ENCODE data around the gene PPARG. TPM values are rescaled to one million over a fixed set of nuclear protein-coding genes. Genes with fewer than 3 reads are reported as not detected.
A peak's percentile ranks its signal among the peaks of the same experiment; 100 is the strongest.

Gene PPARG
- total RNA-seq, 4 donors from 2014 or later = 26.4 to 46.4 (median 37.4) TPM

DNA sequence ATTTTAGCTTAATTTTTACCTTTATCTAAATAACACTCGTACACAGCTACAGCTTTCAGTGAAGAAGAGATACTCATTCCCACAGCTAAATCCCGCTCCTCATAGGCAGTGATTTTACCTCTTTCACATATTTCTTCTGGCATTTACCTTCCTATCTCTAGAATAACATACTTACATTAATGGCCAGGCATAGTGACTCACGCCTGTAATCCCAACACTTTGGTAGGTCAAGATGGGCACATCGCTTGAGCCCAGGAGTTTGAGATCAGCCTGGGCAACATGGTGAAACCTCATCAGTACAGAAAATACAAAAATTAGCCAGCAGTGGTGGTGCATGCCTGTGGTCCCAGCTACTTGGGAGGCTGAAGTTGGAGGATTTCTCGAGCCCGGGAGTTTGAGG, 80.2 kb downstream of the PPARG start:
- TF ChIP-seq POLR2A (IDR thresholded peaks at IDR 0.05) = no peak
- TF ChIP-seq, protein P1, sequence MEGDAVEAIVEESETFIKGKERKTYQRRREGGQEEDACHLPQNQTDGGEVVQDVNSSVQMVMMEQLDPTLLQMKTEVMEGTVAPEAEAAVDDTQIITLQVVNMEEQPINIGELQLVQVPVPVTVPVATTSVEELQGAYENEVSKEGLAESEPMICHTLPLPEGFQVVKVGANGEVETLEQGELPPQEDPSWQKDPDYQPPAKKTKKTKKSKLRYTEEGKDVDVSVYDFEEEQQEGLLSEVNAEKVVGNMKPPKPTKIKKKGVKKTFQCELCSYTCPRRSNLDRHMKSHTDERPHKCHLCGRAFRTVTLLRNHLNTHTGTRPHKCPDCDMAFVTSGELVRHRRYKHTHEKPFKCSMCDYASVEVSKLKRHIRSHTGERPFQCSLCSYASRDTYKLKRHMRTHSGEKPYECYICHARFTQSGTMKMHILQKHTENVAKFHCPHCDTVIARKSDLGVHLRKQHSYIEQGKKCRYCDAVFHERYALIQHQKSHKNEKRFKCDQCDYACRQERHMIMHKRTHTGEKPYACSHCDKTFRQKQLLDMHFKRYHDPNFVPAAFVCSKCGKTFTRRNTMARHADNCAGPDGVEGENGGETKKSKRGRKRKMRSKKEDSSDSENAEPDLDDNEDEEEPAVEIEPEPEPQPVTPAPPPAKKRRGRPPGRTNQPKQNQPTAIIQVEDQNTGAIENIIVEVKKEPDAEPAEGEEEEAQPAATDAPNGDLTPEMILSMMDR (IDR thresholded peaks at IDR 0.05) = no peak
- no peak for DNase-seq
- Histone ChIP-seq H3K36me3 (no peaks in the 10 kb centered on the region), H3K27me3 (no peaks in the 10 kb centered on the region), H3K4me1 (peaks cover 0 to 10% (median 0%) of the 10 kb centered on the region in 4 donors), H3K27ac (no peak overlapping the region), H3K9me3 (no peaks in the 10 kb centered on the region), H3K4me3 (no peak overlapping the region)

DNA sequence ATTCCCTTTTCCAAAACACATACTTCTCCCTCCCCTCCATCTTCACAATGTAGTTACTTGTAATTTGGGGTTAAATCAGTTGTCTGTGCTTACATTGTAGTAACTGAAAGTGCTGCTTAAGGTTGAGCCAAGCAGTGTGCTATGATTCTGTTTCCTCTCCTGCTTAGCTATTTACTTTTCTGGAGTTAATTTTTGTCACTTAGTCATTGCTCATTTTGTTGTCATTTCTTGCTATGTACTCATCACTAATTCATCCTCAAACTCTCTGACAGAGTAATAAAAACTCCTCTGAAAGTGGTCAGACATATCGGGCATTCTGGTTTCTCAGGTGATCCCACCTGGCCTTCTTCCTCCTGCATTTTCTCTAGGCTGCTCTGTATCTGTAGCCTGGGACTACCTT, 80.7 kb downstream of the PPARG start:
- Histone ChIP-seq H3K27me3 (no peaks in the 10 kb centered on the region), H3K4me1 (peaks cover 0 to 10% (median 0%) of the 10 kb centered on the region in 4 donors), H3K27ac (no peak overlapping the region), H3K9me3 (no peaks in the 10 kb centered on the region), H3K4me3 (no peak overlapping the region), H3K36me3 (no peaks in the 10 kb centered on the region)
- no peak for DNase-seq
- no peak for TF ChIP-seq POLR2A (IDR thresholded peaks at IDR 0.05)
- TF ChIP-seq, protein P1 (IDR thresholded peaks at IDR 0.05) = no peak

DNA sequence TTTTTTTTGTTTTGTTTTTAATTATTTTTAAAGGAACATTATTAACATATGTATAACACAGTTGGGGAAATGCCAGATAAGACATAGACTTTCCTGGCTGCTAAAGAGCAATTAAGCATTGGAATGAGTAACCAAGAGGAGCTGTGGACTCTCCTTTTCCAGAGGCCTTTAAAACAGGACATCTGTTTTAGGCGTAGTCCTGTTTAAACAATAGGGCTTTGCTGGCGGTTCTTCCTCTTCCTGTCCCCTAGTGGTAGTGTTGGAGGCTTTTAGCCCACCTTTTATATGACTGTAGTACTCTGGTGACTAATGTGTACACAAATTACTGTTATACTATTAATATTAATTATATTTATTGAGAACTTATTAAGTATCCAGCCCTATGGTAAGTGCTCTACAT, 81.9 kb downstream of the PPARG start:
- peak overlapping the region in 2 of 4 donors; percentile 12 to 19 for H3K27ac ChIP-seq

DNA sequence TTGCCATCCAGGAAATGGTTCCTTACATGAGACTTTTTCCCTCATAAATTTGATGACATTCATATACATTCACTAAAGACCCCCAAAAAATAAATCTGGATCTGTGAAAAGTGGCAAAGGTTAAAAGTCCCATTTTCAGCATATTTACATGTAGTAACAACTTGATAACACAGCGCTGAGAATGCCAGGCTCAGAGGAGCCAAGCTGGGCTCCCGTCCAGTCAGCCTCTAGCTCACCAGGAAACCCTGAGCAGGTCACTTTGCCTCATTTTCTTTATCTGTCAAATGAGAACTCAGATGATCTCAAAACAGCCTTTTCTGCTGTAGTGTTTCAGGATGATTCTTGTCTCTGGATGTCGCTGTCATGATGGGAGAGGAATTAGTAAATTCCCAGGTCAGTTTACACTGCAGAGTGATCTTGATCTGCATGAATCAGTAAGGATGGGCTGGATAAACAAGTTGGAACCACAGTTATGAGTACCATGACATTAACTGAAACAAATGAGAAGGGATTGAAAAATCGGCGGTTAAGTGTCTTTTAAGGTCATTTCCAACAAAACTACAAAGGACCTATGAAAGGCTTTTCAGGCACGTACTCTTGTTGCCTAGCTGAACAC, 82.8 kb downstream of the PPARG start:
- Histone ChIP-seq H3K4me1 (peaks cover 0 to 10% (median 0%) of the 10 kb centered on the region in 4 donors), H3K27ac (peak overlapping the region in 2 of 4 donors; percentile 12 to 24), H3K27me3 (no peaks in the 10 kb centered on the region), H3K4me3 (no peak overlapping the region), H3K36me3 (no peaks in the 10 kb centered on the region), H3K9me3 (no peaks in the 10 kb centered on the region)
- DNase-seq = no peak
- TF ChIP-seq POLR2A (IDR thresholded peaks at IDR 0.05) = no peak
- TF ChIP-seq, protein P1 (IDR thresholded peaks at IDR 0.05) = no peak

More for the DNA sequence above, 81.9 kb downstream of the PPARG start:
- peaks cover 0 to 10% (median 0%) of the 10 kb centered on the region in 4 donors for H3K4me1 ChIP-seq
- DNase-seq = no peak
- TF ChIP-seq POLR2A (IDR thresholded peaks at IDR 0.05) = no peak
- TF ChIP-seq, protein P1 (IDR thresholded peaks at IDR 0.05) = peak in 3 of 6 experiments; percentile 40 to 49 (median 41)
- H3K36me3 ChIP-seq = no peaks in the 10 kb centered on the region
- no peaks in the 10 kb centered on the region for H3K9me3 ChIP-seq
- H3K27me3 ChIP-seq = no peaks in the 10 kb centered on the region
- H3K4me3 ChIP-seq = no peak overlapping the region

DNA sequence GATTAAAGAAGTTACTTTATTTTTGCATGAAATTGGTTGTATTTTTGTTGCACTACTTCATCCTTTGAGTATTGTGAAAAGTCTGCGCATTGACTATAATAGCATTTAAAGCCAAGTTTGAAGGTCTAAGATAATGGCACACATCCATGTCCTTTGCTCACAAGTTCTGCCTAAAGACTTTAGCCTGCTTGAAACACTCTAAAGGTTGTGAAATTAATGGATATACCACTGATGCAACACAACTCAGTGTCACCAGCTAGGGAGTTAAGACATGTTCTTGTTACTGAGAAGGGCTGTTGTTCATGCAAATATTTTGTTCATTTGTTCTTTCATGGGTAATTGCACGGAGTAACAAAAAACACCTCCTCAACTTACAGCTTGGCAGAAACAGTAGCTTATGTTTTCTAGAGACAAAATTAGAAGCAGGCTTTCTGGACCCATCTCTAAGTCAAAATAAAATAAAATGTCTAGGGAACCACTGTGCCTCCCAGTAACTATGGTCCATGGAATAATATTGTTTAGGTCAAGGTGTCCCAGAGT, 83.9 kb downstream of the PPARG start:
- Histone ChIP-seq H3K9me3 (no peaks in the 10 kb centered on the region), H3K27me3 (no peaks in the 10 kb centered on the region), H3K27ac (no peak overlapping the region), H3K4me1 (peaks cover 0 to 10% (median 0%) of the 10 kb centered on the region in 4 donors), H3K36me3 (no peaks in the 10 kb centered on the region), H3K4me3 (no peak overlapping the region)
- TF ChIP-seq, protein P1 (IDR thresholded peaks at IDR 0.05) = no peak
- TF ChIP-seq POLR2A (IDR thresholded peaks at IDR 0.05) = no peak
- DNase-seq = no peak

Measured in Peyer's patch (tissue), 4 donors.